ENCODE results near the gene C20orf204.

GRCh38 chr20:64006490-64006889, 29.5 kb upstream of the C20orf204 start:
- TF ChIP-seq POLR2A (IDR thresholded peaks at IDR 0.05) (no peak), CTCF (IDR thresholded peaks at IDR 0.05) (no peak), POLR2AphosphoS5 (IDR thresholded peaks at IDR 0.05) (no peak)

All from breast epithelium (tissue), 3 donors.